Left lung (tissue), 10 donors: Measurements from ENCODE around the gene HS3ST2. TPM values are rescaled to one million over a fixed set of nuclear protein-coding genes. Genes with fewer than 3 reads are reported as not detected.

ENCODE experiments used
- ATAC-seq: fragments of 200-7000 bp; cut with Tn5 transposase; one replicate; pipeline ENCODE4 v1.9.1; 2020; ENCODE audit warnings: moderate library complexity
- DNase-seq, 4 donors: peaks; one replicate each; pipeline ENCODE4 v3.0.0-alpha.2; 2013 to 2020
- H3K27ac ChIP-seq, 2 donors: fragments of 200-600 bp; sonication (generic) in 1 of 2; one replicate each; pipeline versions ENCODE4 v1.5.0 to v1.8.0; 2020 to 2021
- H3K27me3 ChIP-seq, 2 donors: fragments of 200-600 bp; sonication (generic) in 1 of 2; one replicate each; pipeline versions ENCODE4 v1.5.0 to v1.8.0; 2020 to 2021
- H3K36me3 ChIP-seq, 2 donors: fragments of 200-600 bp; sonication (generic) in 1 of 2; one replicate each; pipeline versions ENCODE4 v1.5.0 to v1.8.0; 2020 to 2021
- H3K4me1 ChIP-seq, 2 donors: fragments of 200-600 bp; one replicate each; pipeline ENCODE4 v1.8.0; 2021
- H3K4me3 ChIP-seq, 2 donors: fragments of 200-600 bp; sonication (generic) in 1 of 2; one replicate each; pipeline versions ENCODE4 v1.5.0 to v1.8.0; 2020 to 2021; ENCODE audit warnings: mild to moderate bottlenecking in 1 of 2
- H3K9me3 ChIP-seq, 2 donors: fragments of 200-600 bp; sonication (generic) in 1 of 2; one replicate each; pipeline versions ENCODE4 v1.5.0 to v1.8.0; 2020 to 2021
- intact Hi-C, 2 donors: fragments of 100-400 bp; cut with DNase I; formaldehyde crosslinking; loops; one replicate each; pipeline versions ENCODE4 v1.11.2 to v1.14.2; 2022
- polyA plus RNA-seq, 6 donors: library from polyadenylated mRNA; unstranded; fragments of 120-200 nt; gene quantifications; one replicate each; pipeline ENCODE4 v1.2.1, GENCODE V29; 2013; ENCODE audit not compliant: insufficient read length in 6 of 6
- total RNA-seq, 2 donors: library from RNA; stranded (reverse); fragmentation: NEBNext Ultra II Directional; extraction: Animal tissue kit (Norgen Biotek cat#: 25700); gene quantifications; one replicate each; pipeline ENCODE4 v1.2.1, GENCODE V29; 2021
- TF ChIP-seq, protein P1 (sequence below), 2 donors: fragments of 200-600 bp; sonication (generic) in 1 of 2; IDR thresholded peaks; one replicate each; pipeline versions ENCODE4 v1.5.0 to v1.8.0; 2021; ENCODE audit warnings: antibody characterized with exemption in 2 of 2
- donor health status: DM: no; HTN: yes; CAD: no.
- donor health status: DM: no; HTN: no; CAD: no.

HS3ST2 gene
- total and polyA plus RNA-seq, 8 donors = 0.07 to 8.6 (median 3.2) TPM; not detected in 4

DNA sequence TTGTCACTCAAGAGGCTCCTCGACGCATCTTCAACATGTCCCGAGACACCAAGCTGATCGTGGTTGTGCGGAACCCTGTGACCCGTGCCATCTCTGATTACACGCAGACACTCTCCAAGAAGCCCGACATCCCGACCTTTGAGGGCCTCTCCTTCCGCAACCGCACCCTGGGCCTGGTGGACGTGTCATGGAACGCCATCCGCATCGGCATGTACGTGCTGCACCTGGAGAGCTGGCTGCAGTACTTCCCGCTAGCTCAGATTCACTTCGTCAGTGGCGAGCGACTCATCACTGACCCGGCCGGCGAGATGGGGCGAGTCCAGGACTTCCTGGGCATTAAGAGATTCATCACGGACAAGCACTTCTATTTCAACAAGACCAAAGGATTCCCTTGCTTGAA is 101.0 kb downstream of the HS3ST2 start:
- intact Hi-C loops = no loop called here
- no peak overlapping the region for H3K27ac ChIP-seq
- TF ChIP-seq, protein P1, sequence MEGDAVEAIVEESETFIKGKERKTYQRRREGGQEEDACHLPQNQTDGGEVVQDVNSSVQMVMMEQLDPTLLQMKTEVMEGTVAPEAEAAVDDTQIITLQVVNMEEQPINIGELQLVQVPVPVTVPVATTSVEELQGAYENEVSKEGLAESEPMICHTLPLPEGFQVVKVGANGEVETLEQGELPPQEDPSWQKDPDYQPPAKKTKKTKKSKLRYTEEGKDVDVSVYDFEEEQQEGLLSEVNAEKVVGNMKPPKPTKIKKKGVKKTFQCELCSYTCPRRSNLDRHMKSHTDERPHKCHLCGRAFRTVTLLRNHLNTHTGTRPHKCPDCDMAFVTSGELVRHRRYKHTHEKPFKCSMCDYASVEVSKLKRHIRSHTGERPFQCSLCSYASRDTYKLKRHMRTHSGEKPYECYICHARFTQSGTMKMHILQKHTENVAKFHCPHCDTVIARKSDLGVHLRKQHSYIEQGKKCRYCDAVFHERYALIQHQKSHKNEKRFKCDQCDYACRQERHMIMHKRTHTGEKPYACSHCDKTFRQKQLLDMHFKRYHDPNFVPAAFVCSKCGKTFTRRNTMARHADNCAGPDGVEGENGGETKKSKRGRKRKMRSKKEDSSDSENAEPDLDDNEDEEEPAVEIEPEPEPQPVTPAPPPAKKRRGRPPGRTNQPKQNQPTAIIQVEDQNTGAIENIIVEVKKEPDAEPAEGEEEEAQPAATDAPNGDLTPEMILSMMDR (IDR thresholded peaks at IDR 0.05) = no peak
- H3K4me1 ChIP-seq = no peaks in the 10 kb centered on the region
- ATAC-seq = no peak
- H3K9me3 ChIP-seq = no peaks in the 10 kb centered on the region
- DNase-seq = peak in 1 of 4 donors; percentile 69
- no peak overlapping the region for H3K4me3 ChIP-seq
- no peaks in the 10 kb centered on the region for H3K27me3 ChIP-seq
- H3K36me3 ChIP-seq = no peaks in the 10 kb centered on the region

DNA sequence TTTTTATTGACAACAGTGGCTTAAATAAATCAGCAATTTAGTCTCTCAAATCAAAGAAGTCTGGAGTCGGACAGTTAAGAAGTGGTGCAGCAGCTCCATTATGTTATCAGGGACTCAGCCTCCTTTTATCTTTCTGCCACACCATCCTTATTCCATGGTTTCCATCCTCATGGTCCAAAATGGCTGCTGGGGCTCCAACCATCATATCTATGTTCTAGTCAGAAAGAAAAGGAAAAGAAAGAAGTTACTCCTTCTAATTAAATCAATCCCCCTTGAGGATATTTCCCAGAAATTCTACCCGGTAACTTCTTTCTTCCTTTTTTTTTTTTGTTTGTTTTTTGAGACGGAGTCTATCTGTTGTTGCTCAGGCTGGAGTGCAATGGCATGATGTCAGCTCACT is 109.5 kb downstream of the HS3ST2 start:
- no peaks in the 10 kb centered on the region for H3K36me3 ChIP-seq
- H3K4me1 ChIP-seq = no peaks in the 10 kb centered on the region
- intact Hi-C loops = no loop called here
- H3K4me3 ChIP-seq = no peak overlapping the region
- TF ChIP-seq, protein P1 (IDR thresholded peaks at IDR 0.05) = no peak
- DNase-seq = no peak
- H3K27ac ChIP-seq = no peak overlapping the region
- no peaks in the 10 kb centered on the region for H3K9me3 ChIP-seq
- ATAC-seq = no peak
- H3K27me3 ChIP-seq = peaks cover 0 to 13% of the 10 kb centered on the region in 2 donors

DNA sequence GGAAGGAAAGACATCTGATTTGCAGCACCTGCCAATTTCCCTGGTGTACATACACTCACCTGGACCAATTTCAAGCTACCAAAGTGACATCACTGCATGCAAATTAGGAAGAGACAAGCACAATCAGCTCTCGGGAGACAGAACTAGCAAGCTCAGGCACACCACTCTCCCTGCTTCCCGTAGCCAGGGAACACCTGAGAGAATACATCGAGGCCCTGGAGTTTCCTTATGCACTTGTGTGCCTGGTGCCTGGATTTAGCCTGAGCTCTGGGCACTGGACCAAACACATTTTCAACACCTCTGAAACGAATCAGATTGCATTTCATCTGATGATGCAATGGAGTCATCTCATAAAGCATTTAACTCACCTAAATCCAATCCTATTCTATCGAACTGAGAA is 110.5 kb downstream of the HS3ST2 start:
- Histone ChIP-seq H3K36me3 (no peaks in the 10 kb centered on the region), H3K9me3 (no peaks in the 10 kb centered on the region), H3K4me1 (no peaks in the 10 kb centered on the region), H3K27ac (no peak overlapping the region), H3K4me3 (no peak overlapping the region), H3K27me3 (peaks cover 0 to 13% of the 10 kb centered on the region in 2 donors)
- TF ChIP-seq, protein P1 (IDR thresholded peaks at IDR 0.05) = no peak
- ATAC-seq = no peak
- intact Hi-C loops = no loop called here
- no peak for DNase-seq

DNA sequence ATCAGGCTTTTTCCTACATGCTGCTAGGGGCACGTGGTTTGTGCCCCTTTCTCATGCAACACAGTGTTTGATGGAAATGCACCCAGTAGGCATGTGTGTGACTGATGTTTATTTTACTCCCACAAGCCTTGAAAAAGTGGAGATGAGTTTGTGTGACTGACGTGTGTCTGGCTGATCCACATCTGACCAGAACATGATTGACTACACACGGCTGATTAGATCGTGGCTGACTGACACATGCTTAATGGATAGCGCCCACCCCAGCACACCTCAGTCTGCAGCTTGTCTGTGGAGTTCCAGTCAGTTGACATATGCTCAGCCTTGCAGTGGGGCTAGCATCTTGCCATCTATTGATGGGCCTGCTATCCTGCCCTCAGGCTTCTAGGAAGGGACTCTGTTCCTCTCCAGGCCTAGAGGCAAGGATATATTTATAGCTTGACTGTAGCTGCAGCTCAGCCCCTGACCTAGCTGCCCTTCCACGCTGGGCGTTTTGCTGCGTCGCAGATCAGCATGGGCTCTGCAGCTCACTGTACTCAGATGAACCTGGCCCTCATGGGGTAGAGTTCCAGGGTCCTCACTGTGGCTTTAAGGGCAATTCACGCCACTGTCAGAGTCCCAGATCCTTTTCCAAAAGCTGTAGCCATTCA is 112.3 kb downstream of the HS3ST2 start:
- intact Hi-C loops = no loop called here
- ATAC-seq (no peak), DNase-seq (no peak)
- Histone ChIP-seq H3K9me3 (no peaks in the 10 kb centered on the region), H3K36me3 (no peaks in the 10 kb centered on the region), H3K27ac (no peak overlapping the region), H3K4me1 (no peaks in the 10 kb centered on the region), H3K4me3 (no peak overlapping the region), H3K27me3 (peaks cover 0 to 13% of the 10 kb centered on the region in 2 donors)
- TF ChIP-seq, protein P1 (IDR thresholded peaks at IDR 0.05) = no peak

DNA sequence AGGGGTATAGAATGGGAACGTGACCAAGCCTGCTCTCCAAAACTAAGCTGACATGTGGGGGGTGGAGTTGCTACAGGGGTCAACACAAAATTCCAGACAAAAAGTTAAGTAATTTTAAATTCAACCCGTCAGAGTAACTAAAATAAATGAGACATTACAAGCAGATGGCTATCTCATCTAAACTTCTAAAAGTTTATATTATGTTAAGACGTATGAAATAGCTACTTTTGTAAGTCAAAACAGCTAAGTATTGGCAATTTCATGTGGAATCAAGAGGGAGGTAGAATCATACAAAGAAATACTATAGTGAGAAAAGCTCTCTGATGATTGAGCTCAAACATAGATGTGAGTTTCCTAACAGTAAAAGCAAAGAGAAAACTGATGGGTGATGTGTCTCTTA is 113.3 kb downstream of the HS3ST2 start:
- H3K9me3 ChIP-seq = no peaks in the 10 kb centered on the region
- no peak for ATAC-seq
- no peak overlapping the region for H3K4me3 ChIP-seq
- no peaks in the 10 kb centered on the region for H3K36me3 ChIP-seq
- no peak for DNase-seq
- H3K27ac ChIP-seq = no peak overlapping the region
- TF ChIP-seq, protein P1 (IDR thresholded peaks at IDR 0.05) = no peak
- H3K4me1 ChIP-seq = no peaks in the 10 kb centered on the region
- intact Hi-C loops = no loop called here
- H3K27me3 ChIP-seq = peaks cover 0 to 20% of the 10 kb centered on the region in 2 donors
